Glomerular visceral epithelial cell (primary cell): ENCODE results near the gene POU2F2.

Experiments used
- DNase-seq: peaks from one replicate; pipeline ENCODE4 v3.0.0-alpha.2; 2016; ENCODE audit errors: extremely low spot score

Gene POU2F2

GRCh38 chr19:42125536-42125935, 6.7 kb downstream of the POU2F2 start:
- no peak for DNase-seq

DNA sequence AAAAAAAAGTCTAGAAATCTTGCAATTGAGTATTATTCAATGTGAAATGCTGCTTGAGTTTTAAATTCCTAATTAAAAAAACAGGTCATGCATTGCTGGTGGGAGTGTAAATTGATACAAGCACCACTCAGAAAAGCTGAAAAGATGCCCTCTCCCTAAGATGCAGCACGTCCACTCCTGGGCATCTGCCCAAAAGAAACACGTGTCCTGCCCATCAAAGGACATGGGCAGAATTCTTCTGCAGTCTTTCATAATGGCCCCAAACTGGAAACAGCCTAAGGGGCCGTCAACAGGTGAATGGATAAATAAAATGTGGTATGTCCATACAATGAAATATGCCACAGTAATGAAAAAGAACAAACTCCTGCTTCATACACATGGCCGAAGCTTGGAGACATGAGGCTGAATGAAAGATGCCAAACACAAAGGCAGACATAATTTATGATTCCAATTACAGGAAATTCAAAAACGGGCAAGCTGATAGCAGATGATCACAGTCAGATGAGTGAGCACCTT, 7.8 kb downstream of the POU2F2 start:
- no peak for DNase-seq

DNA sequence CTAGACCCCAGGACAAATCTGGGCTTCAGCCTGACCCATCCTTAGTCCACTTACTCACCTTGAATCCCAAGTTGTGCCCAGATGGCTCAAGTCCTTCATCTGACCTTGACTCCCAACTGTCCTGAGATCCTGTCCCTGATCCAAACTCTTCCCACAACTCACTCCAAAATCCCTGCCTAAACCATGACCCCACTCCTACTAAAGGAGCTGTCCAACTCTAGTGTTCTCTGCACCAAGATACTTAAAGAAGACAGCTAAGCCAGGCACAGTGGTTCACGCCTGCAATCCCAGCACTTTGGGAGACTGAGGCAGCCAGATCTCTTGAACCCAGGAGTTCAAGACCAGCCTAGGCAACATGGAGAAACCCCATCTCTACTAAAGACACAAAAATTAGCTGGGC, 8.5 kb downstream of the POU2F2 start:
- DNase-seq = no peak

DNA sequence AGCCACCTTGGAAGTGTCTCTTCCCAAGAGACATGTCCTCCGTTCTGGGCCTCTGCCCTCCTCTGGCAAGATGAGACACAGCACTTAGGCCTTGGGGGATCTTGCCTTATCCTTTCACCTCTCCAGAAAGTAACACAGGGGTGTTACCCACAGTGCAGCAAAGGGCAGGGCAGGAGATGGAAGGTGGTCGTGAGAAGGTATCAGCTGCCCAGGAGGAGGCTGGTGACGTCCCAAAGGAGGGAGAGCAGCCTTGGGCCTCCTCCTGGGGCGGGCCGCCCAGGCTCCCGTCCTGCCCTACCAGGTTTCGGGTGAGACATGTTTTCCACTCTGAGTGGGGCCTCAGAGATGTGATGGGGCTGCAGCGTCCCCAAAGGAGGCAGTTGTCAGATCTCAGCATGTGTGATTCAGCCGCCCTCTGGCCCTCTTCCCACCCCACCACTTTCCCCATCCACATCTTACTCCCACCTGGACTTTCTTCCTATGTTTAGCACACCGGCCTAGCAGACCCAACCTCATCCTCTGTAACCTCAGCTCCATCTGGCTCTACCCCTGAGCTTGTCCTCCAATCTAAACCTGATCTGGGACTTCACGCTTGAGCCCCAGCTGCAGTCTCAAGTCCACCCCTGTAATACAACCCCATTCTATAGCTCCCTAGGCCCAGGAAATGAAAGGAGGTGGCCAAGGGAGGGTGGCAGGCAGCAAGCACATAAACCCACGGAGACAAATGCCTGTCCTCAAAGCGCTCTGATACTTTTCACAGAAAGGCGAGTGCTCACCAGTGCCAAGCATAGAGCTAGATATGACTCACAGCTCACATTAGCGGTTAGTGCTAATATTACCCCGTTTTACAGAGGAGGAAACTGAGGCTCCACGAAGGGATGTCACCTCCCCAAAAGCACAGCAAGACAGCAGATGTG, 9.3 kb downstream of the POU2F2 start:
- no peak for DNase-seq

DNA sequence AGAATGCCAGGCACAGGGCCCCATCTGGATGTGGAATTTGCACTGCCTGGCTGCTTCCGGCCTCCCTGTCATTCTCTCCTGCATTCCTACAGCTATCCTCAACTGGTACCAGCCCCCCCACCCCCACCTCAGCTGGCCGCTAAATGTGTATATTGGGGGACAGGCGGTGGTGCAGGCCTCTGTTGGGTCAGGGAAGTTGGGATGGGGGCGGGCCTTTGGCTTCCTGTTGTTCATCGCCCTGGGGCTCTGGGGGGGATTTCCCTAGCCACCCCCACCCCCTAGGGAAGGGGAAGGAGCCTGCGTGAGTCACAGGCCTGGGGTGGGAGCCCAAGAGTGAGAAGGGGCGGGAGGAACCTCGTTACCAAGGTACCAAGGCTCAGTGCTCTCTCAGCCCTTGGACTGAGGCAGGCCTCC, 10.6 kb downstream of the POU2F2 start:
- peak; percentile 97 for DNase-seq

DNA sequence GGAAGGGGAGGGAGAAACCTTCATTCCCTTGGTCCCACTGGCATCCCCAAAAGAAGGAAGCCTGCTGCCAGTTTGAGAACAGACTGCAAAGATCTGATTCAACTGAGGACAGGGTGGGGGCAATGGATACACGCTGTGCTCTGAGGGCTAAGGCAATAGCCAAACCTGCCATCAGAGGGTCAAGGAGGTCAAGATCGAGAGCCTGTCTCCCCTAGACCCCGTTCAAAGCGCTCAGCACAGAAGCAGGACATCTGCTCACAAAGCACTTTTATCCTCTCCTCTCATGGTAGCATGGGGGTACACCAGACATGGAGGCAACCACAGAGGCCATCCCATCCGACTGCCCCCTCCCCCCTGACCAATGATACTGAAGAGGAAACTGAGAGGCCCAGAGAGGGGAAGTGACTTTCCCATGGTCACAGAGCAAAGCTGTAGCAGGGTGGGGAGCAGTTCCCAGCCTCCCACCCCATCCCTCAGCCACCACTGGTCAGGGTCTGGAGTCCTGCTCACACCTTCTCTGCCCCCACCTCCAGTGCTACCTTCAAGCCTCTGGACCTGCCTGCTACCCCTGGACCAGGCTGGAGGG, 11.1 kb downstream of the POU2F2 start:
- DNase-seq = no peak

GRCh38 chr19:42120276-42120980, 11.8 kb downstream of the POU2F2 start:
- no peak for DNase-seq

- no peak for DNase-seq
Measured at GRCh38 chr19:42117076-42117475, 15.2 kb downstream of the POU2F2 start.

DNA sequence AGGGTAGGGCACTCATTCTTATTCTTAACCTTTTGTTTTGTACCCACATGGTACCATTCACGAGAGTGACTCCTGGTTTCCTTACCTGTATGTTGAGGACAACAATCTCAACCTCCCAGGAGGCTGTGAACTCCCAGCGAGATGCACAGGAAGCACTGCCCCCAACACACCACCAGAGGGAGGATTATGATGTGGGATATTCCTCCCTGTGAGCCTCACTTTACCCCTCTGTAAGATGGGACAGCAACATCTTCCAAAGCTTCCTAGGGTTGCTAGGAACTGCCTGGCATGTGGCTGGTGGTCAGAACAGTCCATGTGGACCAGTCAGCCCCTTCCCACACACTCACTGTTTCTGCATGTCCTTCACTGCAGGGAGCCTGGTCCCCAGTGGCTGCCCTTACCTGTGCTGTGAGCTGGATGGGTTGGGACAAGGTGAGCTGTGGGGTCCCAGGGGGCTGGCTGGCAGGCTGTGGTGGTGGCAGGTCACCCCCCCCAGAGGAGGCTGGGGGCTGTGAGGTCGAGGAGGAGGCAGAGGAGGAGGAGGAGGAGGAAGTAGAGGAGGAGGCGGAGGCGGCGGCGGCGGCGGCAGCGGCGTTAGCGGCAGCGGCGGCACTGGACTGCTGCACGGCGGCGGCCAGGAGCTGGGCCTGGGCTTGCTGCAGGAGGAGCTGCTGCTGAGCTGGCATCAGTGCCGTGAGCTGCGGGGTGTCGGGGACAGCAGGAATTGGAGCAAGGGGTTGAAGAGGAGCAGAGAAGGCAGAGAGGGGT, 15.8 kb downstream of the POU2F2 start:
- no peak for DNase-seq

DNA sequence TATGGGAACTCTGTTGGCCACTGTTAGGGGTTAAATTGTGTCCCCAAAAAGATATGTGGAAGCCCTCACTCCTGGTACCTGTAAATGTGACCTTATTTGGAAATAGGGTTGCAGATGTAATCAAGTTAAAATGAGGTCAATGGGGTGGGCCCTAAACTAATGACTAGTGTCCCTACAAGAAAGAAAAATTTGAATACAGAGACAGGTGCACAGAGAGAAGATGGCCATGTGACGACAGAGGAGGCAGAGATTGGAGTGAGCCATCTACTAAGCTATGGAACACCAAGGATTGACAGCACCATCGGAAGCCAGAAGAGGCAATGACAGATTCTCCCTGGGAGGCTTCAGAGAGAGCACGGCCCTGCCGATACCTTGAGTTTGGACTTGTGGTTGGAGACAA, 16.5 kb downstream of the POU2F2 start:
- no peak for DNase-seq

- DNase-seq = no peak
Measured at GRCh38 chr19:42115219-42115618, 17.0 kb downstream of the POU2F2 start.

DNA sequence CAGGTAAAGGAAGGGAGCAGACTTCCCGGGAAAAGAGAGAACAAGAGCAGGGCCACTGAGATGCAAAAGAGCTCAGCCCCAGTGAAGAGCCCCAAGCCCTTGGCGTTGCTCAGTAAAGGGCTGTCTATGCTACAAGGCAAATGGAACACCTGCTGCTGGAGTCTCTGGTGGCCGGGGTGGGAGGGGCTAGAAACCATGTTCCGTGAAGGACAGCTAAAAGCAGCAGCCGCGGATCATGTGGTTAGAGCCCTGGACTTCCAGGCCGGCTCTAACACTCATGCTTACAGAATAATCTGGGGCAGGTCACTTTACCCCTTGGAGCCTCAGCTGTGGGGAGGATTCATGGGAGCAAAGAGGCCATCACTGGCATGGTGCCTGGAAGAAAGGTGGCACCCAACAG, 17.8 kb downstream of the POU2F2 start:
- peak; percentile 89 for DNase-seq

DNA sequence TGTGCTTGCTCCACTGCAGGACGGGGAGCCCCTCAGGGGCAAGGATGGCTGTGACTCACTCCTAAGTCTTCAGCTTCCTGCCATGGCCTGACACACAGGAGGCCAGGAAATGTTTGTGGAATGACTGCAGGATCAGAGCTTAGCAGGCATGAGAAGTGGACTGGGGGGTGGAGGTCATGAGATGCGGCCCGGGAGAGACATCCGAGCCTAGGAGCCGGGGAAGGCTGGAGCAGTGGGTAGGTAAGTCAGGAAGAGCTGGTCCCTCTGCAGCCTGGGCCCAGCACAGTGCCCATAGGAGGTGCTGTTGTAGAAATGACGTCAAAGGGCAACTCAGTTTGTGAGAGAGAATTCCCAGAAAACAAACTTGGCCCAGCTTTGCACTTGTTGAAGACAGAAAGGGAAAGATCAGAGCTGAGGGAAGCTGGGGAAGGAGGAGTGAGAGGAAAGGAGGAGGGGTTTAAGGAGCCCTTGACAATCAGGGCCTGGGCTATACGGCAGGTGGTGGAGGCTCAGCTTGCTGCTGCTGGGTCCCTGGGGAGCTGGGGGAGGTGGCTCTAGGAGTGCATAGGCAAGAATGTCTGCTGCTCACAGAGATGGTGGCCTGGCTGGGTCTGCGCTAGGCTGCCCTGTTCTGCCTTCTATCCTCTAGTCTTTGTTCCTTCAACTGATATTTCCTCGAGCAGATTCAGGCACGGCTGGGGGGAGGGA, 18.5 kb downstream of the POU2F2 start:
- DNase-seq = peak; percentile 94

GRCh38 chr19:42111811-42112210, 20.4 kb downstream of the POU2F2 start:
- peak; percentile 79 for DNase-seq

DNA sequence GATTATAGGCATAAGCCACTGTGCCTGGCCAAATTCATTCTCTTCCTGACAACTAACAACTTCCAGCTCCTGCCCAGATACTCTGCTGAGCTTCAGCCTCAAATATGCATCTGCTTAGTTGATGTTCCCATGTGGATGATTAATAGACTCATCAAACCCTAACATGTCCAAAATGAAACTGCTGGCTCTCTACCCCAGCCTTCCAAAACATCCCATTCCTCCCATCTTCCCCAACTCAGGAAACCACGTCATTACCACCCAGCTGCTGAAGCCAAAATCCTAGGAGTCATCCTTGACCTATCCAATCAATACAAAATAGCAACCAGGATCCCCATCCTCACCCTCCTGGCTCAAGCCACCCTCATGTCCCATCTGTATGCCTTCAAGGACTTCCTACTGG, 20.9 kb downstream of the POU2F2 start:
- DNase-seq = peak; percentile 48

DNA sequence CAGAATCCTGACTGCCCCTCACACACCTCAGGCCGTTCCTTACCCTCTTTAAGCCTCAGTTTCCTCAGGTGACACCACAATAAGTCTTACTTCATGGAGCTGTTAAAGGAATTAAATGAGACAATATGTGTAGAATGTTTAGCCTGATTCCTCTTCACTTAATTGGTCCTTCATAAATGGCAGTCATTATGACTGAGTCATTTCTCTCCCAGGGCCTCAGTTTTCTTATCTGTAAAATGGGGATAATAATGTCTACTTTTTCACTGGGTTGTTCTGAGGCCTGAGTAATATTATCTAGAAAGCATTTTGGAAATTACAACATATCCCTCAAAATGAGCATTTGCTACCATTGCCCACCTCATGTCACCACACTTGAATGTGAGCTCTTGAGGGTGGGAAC, 21.6 kb downstream of the POU2F2 start:
- no peak for DNase-seq

DNA sequence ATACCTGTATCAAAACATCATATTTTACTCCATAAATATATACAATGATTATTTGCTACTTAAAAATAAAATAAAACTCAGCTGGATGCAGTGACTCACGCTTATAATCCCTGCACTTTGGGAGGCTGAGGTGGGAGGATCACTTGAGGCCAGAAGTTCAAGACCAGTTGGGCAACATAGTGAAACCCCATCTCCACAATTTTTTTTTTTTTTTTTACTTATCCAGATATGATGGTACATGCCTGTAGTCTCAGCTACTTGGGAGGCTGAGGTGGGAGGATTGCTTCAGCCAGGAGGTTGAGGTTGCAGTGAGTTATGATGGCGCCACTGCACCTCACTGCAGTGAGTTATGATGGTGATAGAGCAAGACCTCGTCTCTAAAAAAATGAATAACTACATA, 22.4 kb downstream of the POU2F2 start:
- no peak for DNase-seq

DNA sequence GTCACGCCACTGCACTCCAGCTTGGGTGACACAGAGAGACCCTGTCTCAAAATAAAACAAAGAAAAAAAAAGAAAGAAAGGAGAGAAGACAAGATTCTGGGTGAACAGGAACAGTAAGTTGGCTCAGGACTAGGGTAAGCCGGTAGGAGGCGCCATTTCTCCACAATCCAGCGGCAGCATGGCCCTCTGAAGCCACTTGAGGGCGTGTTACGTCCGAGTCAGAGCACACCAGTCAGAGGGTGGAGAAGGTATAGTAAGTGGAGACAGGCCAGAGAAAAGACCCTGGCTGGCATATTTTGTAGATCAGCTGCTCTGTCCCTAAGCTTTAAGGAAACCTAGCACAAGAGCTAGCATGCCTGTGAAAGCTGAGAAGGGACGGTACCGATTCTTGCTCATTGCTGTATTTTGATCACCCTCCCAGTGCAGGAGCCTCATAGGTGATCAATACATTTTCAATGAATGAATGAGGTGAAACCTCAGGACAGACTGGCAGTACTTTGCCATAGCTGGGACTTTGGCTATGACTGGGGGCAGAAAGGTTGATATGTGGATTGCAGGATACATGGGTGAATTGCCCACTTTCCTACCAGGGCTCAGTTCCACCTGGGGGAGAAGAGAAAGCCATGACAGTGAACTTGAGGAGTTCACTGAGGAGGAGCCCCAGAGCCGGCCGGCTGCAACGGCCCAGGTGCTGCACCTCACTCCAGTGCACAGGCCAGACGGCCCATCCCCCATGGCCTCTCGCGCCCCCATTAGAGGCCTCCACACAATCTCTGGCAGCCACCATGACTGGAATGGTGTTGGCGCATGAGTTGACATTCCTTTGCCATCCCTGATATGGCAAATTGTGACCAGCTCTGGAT, 23.5 kb downstream of the POU2F2 start:
- peak; percentile 89 for DNase-seq

- DNase-seq = no peak
Measured at GRCh38 chr19:42105368-42105767, 26.9 kb downstream of the POU2F2 start.

GRCh38 chr19:42102877-42103276, 29.4 kb downstream of the POU2F2 start:
- DNase-seq = no peak
